Neuronal stem cell (in vitro differentiated cells): Measurements from ENCODE around the gene CLN6.

Experiments used
- DNase-seq: peaks from one replicate; pipeline ENCODE4 v3.0.0-alpha.2; 2013; ENCODE audit warnings: low spot score
- H2AFZ ChIP-seq: one replicate; pipeline ENCODE4 v1.6.1; 2013; ENCODE audit warnings: mild to moderate bottlenecking, low read length, inconsistent platforms
- H2AK5ac ChIP-seq: 2 replicates; pipeline ENCODE4 v1.6.1; 2013; ENCODE audit warnings: low read depth, mild to moderate bottlenecking, inconsistent platforms, low read length, moderate library complexity, mixed read lengths
- H2BK120ac ChIP-seq: 2 replicates; pipeline ENCODE4 v1.6.1; 2013; ENCODE audit warnings: low read depth, mild to moderate bottlenecking, inconsistent platforms, low read length, moderate library complexity, mixed read lengths
- H2BK12ac ChIP-seq: one replicate; pipeline ENCODE4 v1.6.1; 2013; ENCODE audit warnings: low read length, inconsistent platforms
- H2BK15ac ChIP-seq: 2 replicates; pipeline ENCODE4 v1.6.1; 2013; ENCODE audit warnings: mild to moderate bottlenecking, low read length, inconsistent platforms, mixed read lengths
- H2BK5ac ChIP-seq: one replicate; pipeline ENCODE4 v1.6.1; 2013; ENCODE audit warnings: inconsistent platforms, mild to moderate bottlenecking, low read length, moderate library complexity
- H3K14ac ChIP-seq: one replicate; pipeline ENCODE4 v1.6.1; 2013; ENCODE audit warnings: low read length, inconsistent platforms
- H3K18ac ChIP-seq: 2 replicates; pipeline ENCODE4 v1.6.1; 2013; ENCODE audit warnings: low read length, inconsistent platforms
- H3K23ac ChIP-seq: 2 replicates; pipeline ENCODE4 v1.6.1; 2013; ENCODE audit warnings: low read depth, mild to moderate bottlenecking, mixed read lengths, low read length, inconsistent platforms; ENCODE audit not compliant: poor library complexity
- H3K27ac ChIP-seq: replicated peaks from 3 replicates; pipeline ENCODE4 v1.5.1; 2013; ENCODE audit warnings: low read length, inconsistent platforms
- H3K27me3 ChIP-seq, 3 experiments: 2 replicates each; pipeline ENCODE4 v1.6.1; 2013; ENCODE audit warnings: low read length in 3 of 3, mild to moderate bottlenecking in 2 of 3, inconsistent platforms in 1 of 3, low read depth in 1 of 3, mixed read lengths in 1 of 3, moderate library complexity in 1 of 3; ENCODE audit not compliant: control insufficient read depth in 3 of 3, insufficient read depth in 3 of 3
- H3K36me3 ChIP-seq, 2 donors: replicated peaks in 1 of 2; 2 replicates each; pipeline ENCODE4 v1.6.1; 2013; ENCODE audit warnings: low read length in 2 of 2; ENCODE audit not compliant: control insufficient read depth in 2 of 2, insufficient read depth in 2 of 2
- H3K4ac ChIP-seq: 2 replicates; pipeline ENCODE4 v1.6.1; 2013; ENCODE audit warnings: inconsistent platforms, mild to moderate bottlenecking, low read length, moderate library complexity
- H3K4me1 ChIP-seq, 2 donors: 1 replicate in 1 of 2; 2 replicates in 1 of 2; pipeline ENCODE4 v1.6.1; 2013; ENCODE audit warnings: low read length in 2 of 2, low read depth in 1 of 2; ENCODE audit not compliant: control insufficient read depth in 2 of 2, insufficient read depth in 1 of 2
- H3K4me2 ChIP-seq: one replicate; pipeline ENCODE4 v1.6.1; 2013; ENCODE audit warnings: mild to moderate bottlenecking, low read length, inconsistent platforms; ENCODE audit not compliant: insufficient read depth, poor library complexity, severe bottlenecking
- H3K4me3 ChIP-seq, 2 donors: 2 replicates each; pipeline ENCODE4 v1.5.1; 2013; ENCODE audit warnings: low read length in 2 of 2, mild to moderate bottlenecking in 2 of 2, inconsistent platforms in 1 of 2, moderate library complexity in 1 of 2
- H3K79me1 ChIP-seq: one replicate; pipeline ENCODE4 v1.6.1; 2013; ENCODE audit warnings: low read depth, mild to moderate bottlenecking, inconsistent platforms, low read length, moderate library complexity
- H3K9ac ChIP-seq: one replicate; pipeline ENCODE4 v1.6.1; 2013; ENCODE audit warnings: mild to moderate bottlenecking, low read depth, low read length, inconsistent platforms; ENCODE audit not compliant: poor library complexity
- H3K9me3 ChIP-seq, 2 donors: replicated peaks in 1 of 2; 2 replicates each; pipeline versions ENCODE3 to v1.6.1; 2013; ENCODE audit warnings: low read length in 2 of 2, mild to moderate bottlenecking in 2 of 2, inconsistent platforms in 1 of 2, low read depth in 1 of 2, mixed read lengths in 1 of 2, moderate library complexity in 1 of 2; ENCODE audit not compliant: control insufficient read depth in 2 of 2, insufficient read depth in 1 of 2
- H4K8ac ChIP-seq: one replicate; pipeline ENCODE4 v1.6.1; 2013; ENCODE audit warnings: low read depth, mild to moderate bottlenecking, inconsistent platforms, low read length, moderate library complexity
- H4K91ac ChIP-seq: one replicate; pipeline ENCODE4 v1.6.1; 2013; ENCODE audit warnings: low read length, low read depth, mild to moderate bottlenecking, inconsistent platforms; ENCODE audit not compliant: poor library complexity
- WGBS, 2 donors: extraction: QIAGEN DNeasy Blood & Tissue Kit; methylation state at CpG; one replicate each; pipeline ENCODE4 v1.1.7; 2013; ENCODE audit warnings: missing lambda C conversion rate in 2 of 2, mixed read lengths in 1 of 2; ENCODE audit not compliant: insufficient read length in 2 of 2, insufficient replicate concordance in 1 of 2; ENCODE audit errors: extremely low coverage in 2 of 2; 5-methylcytosine and 5-hydroxymethylcytosine counted together

Gene CLN6

GRCh38 chr15:68256675-68257450 is 27.3 kb upstream of the CLN6 start:
- Histone ChIP-seq H3K23ac (peak overlapping the region; percentile 76), H2BK5ac (no peak overlapping the region), H2AFZ (peak overlapping the region; percentile 96), H4K8ac (peak overlapping the region; percentile 77), H3K4me1 (peaks cover 0 to 2% of the 10 kb centered on the region in 2 donors), H3K9ac (peak overlapping the region; percentile 83), H3K18ac (peak overlapping the region; percentile 87), H3K36me3 (no peaks in the 10 kb centered on the region), H2BK120ac (no peak overlapping the region), H3K4me2 (peak overlapping the region; percentile 65), H4K91ac (no peak overlapping the region), H3K79me1 (no peaks in the 10 kb centered on the region), H2BK15ac (peak overlapping the region; percentile 72), H2AK5ac (no peak overlapping the region), H3K27me3 (peaks cover 0 to 10% (median 0%) of the 10 kb centered on the region in 3 experiments), H3K4me3 (peak overlapping the region; percentile 27 to 76), H3K27ac (peak overlapping the region; percentile 49), H2BK12ac (no peak overlapping the region), H3K14ac (peak overlapping the region; percentile 12), H3K4ac (no peak overlapping the region), H3K9me3 (no peaks in the 10 kb centered on the region)
- WGBS, 2 donors = no CpG with 5 or more reads among the region's 57 CpGs
- peak; percentile 77 for DNase-seq

DNA sequence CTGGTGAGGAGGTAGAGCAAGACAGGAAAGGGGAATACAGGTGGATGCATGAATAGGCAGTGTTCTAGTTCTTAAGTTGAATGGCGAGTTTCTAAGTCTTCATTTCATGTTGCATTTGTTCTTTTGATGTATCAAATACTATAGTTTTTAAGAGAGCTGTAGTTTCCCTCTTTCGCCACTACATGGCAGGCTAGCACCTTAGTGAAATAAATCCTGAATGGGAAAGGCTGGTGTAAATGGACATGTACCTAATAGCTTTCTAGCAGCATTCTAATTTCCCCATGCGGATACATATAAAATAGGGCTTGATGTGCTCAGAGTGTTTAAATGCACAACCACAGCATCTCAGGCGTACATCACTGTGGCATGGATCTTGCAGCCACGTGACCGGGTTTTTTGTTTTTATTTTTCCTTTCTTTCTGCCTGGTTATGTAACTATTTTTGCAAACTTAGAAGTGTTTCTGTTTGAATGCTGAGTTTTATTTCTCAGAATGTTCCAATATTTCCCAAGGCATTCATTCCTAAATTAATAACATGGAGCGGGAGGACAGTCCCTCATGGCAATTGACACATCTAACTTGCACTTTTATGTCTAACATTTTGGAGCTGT is 23.5 kb upstream of the CLN6 start:
- peak; percentile 54 for DNase-seq
- WGBS, 2 donors = no CpG with 5 or more reads among the region's 7 CpGs
- peaks cover 0 to 2% of the 10 kb centered on the region in 2 donors for H3K4me1 ChIP-seq

DNA sequence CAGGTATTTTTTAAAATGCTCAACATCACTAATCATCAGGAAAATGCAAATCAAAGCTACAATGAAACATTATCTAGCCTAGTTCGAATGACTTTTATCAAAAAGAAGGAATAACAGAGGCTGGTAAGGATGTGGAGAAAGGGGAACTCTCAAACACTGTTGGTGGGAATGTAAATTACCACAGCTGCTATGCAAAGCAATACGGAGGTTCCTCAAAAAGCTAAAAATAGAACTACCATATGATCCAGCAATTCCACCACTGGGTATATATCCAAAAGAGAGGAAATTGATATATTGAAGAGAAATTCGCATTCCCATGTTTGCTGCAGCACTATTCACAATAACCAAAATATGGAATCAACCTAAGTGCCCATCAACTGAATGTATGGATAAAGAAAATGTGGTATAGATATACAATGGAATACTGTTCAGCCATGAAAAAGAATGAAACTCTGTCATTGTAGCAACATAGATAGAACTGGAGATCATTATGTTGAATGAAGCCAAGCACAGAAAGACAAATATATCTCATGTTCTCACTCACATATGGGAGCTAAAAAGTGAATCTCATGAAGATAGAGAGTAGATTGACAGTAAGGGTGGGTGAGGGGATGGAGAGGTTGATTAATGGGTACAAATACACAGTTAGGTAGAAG is 19.7 kb upstream of the CLN6 start:
- WGBS, 2 donors = no CpG with 5 or more reads among the region's 3 CpGs
- H2BK120ac ChIP-seq = no peak overlapping the region
- no peak overlapping the region for H4K91ac ChIP-seq
- no peak overlapping the region for H2AK5ac ChIP-seq
- H3K36me3 ChIP-seq = no peaks in the 10 kb centered on the region
- H2BK5ac ChIP-seq = no peak overlapping the region
- no peak overlapping the region for H2BK12ac ChIP-seq
- H3K9ac ChIP-seq = no peak overlapping the region
- no peak for DNase-seq
- no peak overlapping the region for H3K18ac ChIP-seq
- no peak overlapping the region for H3K4me2 ChIP-seq
- no peak overlapping the region for H4K8ac ChIP-seq
- H3K23ac ChIP-seq = no peak overlapping the region
- no peaks in the 10 kb centered on the region for H3K4me1 ChIP-seq
- H2AFZ ChIP-seq = no peak overlapping the region
- H3K14ac ChIP-seq = no peak overlapping the region
- no peaks in the 10 kb centered on the region for H3K79me1 ChIP-seq
- H3K4me3 ChIP-seq = no peak overlapping the region
- no peak overlapping the region for H2BK15ac ChIP-seq
- H3K27me3 ChIP-seq = peaks cover 0 to 2% (median 0%) of the 10 kb centered on the region in 3 experiments
- H3K4ac ChIP-seq = no peak overlapping the region
- H3K27ac ChIP-seq = no peak overlapping the region
- H3K9me3 ChIP-seq = no peaks in the 10 kb centered on the region

More for the DNA sequence above, 23.5 kb upstream of the CLN6 start:
- Histone ChIP-seq H3K9ac (no peak overlapping the region), H3K14ac (no peak overlapping the region), H3K4ac (no peak overlapping the region), H4K8ac (no peak overlapping the region), H3K9me3 (no peaks in the 10 kb centered on the region), H3K18ac (no peak overlapping the region), H2BK120ac (no peak overlapping the region), H3K36me3 (no peaks in the 10 kb centered on the region), H3K27ac (no peak overlapping the region), H2BK12ac (no peak overlapping the region), H2BK5ac (no peak overlapping the region), H3K27me3 (peaks cover 0 to 10% (median 0%) of the 10 kb centered on the region in 3 experiments), H3K4me2 (no peak overlapping the region), H4K91ac (no peak overlapping the region), H2AFZ (no peak overlapping the region), H3K23ac (no peak overlapping the region), H3K4me3 (no peak overlapping the region), H2BK15ac (no peak overlapping the region), H2AK5ac (no peak overlapping the region), H3K79me1 (no peaks in the 10 kb centered on the region)

DNA sequence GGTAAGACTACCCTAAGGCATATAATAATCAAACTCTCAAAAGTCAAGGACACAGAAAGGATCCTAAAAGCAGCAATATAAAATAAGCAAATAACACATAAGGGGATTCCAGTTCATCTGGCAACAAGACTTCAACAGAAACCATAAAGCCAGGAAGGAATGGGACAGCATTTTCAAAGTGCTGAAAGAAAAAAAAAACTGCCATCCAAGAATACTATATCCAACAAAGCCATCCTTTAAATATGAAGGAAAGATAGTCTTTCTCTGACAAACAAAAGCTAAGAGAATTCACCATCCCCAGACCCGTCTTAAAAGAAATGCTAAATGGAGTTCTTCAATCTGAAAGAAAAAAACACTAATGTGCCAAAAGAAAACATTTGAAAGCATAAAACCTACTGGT is 14.7 kb upstream of the CLN6 start:
- no peak overlapping the region for H3K4ac ChIP-seq
- H2BK120ac ChIP-seq = no peak overlapping the region
- no peak overlapping the region for H2AFZ ChIP-seq
- H3K4me1 ChIP-seq = no peaks in the 10 kb centered on the region
- H2BK12ac ChIP-seq = no peak overlapping the region
- no peak overlapping the region for H2BK15ac ChIP-seq
- WGBS, 2 donors = no CpG with 5 or more reads among the region's 1 CpG
- DNase-seq = no peak
- H3K9me3 ChIP-seq = no peaks in the 10 kb centered on the region
- no peak overlapping the region for H3K9ac ChIP-seq
- H4K8ac ChIP-seq = no peak overlapping the region
- no peaks in the 10 kb centered on the region for H3K36me3 ChIP-seq
- no peak overlapping the region for H4K91ac ChIP-seq
- no peak overlapping the region for H3K27ac ChIP-seq
- no peak overlapping the region for H2AK5ac ChIP-seq
- no peaks in the 10 kb centered on the region for H3K79me1 ChIP-seq
- H2BK5ac ChIP-seq = no peak overlapping the region
- no peak overlapping the region for H3K4me2 ChIP-seq
- no peak overlapping the region for H3K18ac ChIP-seq
- H3K27me3 ChIP-seq = peaks cover 0 to 2% (median 0%) of the 10 kb centered on the region in 3 experiments
- no peak overlapping the region for H3K23ac ChIP-seq
- H3K4me3 ChIP-seq = no peak overlapping the region
- no peak overlapping the region for H3K14ac ChIP-seq
